Measurements from ENCODE around the gene AOPEP. TPM values are rescaled to one million over a fixed set of nuclear protein-coding genes. Genes with fewer than 3 reads are reported as not detected.

The AOPEP gene
- total RNA-seq, 1 experiment from 2014 or later: 14.4 TPM

DNA sequence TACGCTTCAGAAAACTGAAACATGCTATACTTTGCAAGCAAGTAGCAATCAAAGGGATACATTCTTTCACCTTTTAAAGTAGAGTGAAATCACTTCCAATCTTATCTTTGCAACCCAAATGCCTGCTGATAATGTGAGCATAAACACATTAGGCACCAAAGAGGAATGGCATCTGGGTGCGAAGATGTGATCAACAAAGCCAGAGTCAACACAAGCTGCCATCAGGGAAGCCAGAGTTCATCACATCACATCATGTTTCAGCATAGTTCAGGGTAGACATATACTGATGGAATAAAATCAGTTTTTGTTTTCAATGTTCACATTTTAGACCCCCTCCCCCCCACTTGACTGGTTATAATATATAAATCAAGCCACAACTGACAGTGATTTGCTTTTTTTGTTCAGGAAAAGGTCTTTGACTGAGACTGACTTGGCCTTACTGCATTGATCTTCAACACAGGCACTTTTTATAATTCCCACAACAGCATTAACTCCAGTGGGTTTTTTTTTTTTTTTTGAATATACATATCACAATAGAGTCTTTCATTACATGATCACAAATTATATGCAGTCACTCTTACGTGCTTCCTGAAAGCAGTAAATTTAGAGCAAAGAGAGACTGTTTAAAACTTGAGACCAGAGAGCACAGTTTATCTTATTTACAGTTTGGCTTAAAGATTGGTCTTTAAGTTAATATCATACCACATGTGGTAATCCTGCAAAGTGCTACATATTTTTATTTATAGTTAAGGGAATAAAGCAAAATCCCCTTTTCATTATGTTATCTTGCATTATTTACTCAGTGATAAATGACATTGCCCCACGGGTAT, 20.3 kb downstream of the AOPEP start (continued):
- TF ChIP-seq ARID4B (CRISPR knock-in tag; IDR thresholded peaks at IDR 0.05; ENCODE audit: borderline replicate concordance) (no peak), SMAD3 (CRISPR knock-in tag; IDR thresholded peaks at IDR 0.05; ENCODE audit: borderline replicate concordance) (no peak), ZNF232 (CRISPR knock-in tag; IDR thresholded peaks at IDR 0.05) (no peak), ZNF219 (CRISPR knock-in tag; IDR thresholded peaks at IDR 0.05; ENCODE audit: borderline replicate concordance) (no peak), CBFB (CRISPR knock-in tag; IDR thresholded peaks at IDR 0.05; ENCODE audit: low read depth) (no peak), NFATC4 (CRISPR knock-in tag; IDR thresholded peaks at IDR 0.05) (no peak), IRF2 (CRISPR knock-in tag; IDR thresholded peaks at IDR 0.05; ENCODE audit: borderline replicate concordance, low read depth) (no peak), CDX4 (CRISPR knock-in tag; IDR thresholded peaks at IDR 0.05; ENCODE audit: borderline replicate concordance) (no peak), E2F1 (CRISPR knock-in tag; IDR thresholded peaks at IDR 0.05) (no peak)
- TF ChIP-seq, protein P1, sequence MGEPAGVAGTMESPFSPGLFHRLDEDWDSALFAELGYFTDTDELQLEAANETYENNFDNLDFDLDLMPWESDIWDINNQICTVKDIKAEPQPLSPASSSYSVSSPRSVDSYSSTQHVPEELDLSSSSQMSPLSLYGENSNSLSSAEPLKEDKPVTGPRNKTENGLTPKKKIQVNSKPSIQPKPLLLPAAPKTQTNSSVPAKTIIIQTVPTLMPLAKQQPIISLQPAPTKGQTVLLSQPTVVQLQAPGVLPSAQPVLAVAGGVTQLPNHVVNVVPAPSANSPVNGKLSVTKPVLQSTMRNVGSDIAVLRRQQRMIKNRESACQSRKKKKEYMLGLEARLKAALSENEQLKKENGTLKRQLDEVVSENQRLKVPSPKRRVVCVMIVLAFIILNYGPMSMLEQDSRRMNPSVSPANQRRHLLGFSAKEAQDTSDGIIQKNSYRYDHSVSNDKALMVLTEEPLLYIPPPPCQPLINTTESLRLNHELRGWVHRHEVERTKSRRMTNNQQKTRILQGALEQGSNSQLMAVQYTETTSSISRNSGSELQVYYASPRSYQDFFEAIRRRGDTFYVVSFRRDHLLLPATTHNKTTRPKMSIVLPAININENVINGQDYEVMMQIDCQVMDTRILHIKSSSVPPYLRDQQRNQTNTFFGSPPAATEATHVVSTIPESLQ (CRISPR knock-in tag; IDR thresholded peaks at IDR 0.05): no peak
- TF ChIP-seq, protein P2, sequence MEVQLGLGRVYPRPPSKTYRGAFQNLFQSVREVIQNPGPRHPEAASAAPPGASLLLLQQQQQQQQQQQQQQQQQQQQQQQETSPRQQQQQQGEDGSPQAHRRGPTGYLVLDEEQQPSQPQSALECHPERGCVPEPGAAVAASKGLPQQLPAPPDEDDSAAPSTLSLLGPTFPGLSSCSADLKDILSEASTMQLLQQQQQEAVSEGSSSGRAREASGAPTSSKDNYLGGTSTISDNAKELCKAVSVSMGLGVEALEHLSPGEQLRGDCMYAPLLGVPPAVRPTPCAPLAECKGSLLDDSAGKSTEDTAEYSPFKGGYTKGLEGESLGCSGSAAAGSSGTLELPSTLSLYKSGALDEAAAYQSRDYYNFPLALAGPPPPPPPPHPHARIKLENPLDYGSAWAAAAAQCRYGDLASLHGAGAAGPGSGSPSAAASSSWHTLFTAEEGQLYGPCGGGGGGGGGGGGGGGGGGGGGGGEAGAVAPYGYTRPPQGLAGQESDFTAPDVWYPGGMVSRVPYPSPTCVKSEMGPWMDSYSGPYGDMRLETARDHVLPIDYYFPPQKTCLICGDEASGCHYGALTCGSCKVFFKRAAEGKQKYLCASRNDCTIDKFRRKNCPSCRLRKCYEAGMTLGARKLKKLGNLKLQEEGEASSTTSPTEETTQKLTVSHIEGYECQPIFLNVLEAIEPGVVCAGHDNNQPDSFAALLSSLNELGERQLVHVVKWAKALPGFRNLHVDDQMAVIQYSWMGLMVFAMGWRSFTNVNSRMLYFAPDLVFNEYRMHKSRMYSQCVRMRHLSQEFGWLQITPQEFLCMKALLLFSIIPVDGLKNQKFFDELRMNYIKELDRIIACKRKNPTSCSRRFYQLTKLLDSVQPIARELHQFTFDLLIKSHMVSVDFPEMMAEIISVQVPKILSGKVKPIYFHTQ (CRISPR knock-in tag; IDR thresholded peaks at IDR 0.05): no peak
- TF ChIP-seq, protein P3, sequence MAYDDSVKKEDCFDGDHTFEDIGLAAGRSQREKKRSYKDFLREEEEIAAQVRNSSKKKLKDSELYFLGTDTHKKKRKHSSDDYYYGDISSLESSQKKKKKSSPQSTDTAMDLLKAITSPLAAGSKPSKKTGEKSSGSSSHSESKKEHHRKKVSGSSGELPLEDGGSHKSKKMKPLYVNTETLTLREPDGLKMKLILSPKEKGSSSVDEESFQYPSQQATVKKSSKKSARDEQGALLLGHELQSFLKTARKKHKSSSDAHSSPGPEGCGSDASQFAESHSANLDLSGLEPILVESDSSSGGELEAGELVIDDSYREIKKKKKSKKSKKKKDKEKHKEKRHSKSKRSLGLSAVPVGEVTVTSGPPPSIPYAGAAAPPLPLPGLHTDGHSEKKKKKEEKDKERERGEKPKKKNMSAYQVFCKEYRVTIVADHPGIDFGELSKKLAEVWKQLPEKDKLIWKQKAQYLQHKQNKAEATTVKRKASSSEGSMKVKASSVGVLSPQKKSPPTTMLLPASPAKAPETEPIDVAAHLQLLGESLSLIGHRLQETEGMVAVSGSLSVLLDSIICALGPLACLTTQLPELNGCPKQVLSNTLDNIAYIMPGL (CRISPR knock-in tag; IDR thresholded peaks at IDR 0.05): no peak

Data from WTC11 (cell line).